Dedifferentiated amniotic fluid mesenchymal stem cell (primary cell): ENCODE data around the gene AOPEP.
A peak's percentile ranks its signal among the peaks of the same experiment; 100 is the strongest.

Experiments
- DNase-seq: peaks from one replicate; pipeline ENCODE4 v3.0.0-alpha.2; 2016; ENCODE audit errors: extremely low spot score

The AOPEP gene

GRCh38 chr9:95031711-95032461, 305.4 kb downstream of the AOPEP start:
- no peak for DNase-seq

GRCh38 chr9:95032580-95033341, 306.3 kb downstream of the AOPEP start:
- DNase-seq = no peak

- no peak for DNase-seq
Observed at GRCh38 chr9:95035846-95036245, 309.3 kb downstream of the AOPEP start.

GRCh38 chr9:95036676-95037075, 310.2 kb downstream of the AOPEP start:
- no peak for DNase-seq

- DNase-seq = no peak
Observed at GRCh38 chr9:95037789-95038521, 311.5 kb downstream of the AOPEP start.

- no peak for DNase-seq
Observed at GRCh38 chr9:95038666-95039065, 312.2 kb downstream of the AOPEP start.

GRCh38 chr9:95040106-95040505, 313.6 kb downstream of the AOPEP start:
- DNase-seq = no peak

- DNase-seq = no peak
Observed at GRCh38 chr9:95043826-95044225, 317.3 kb downstream of the AOPEP start.

GRCh38 chr9:95044731-95045508, 318.4 kb downstream of the AOPEP start:
- DNase-seq = no peak

- DNase-seq = no peak
Observed at GRCh38 chr9:95045751-95046150, 319.3 kb downstream of the AOPEP start.

- DNase-seq = no peak
Observed at GRCh38 chr9:95047452-95048224, 321.1 kb downstream of the AOPEP start.

GRCh38 chr9:95048225-95049087, 322.0 kb downstream of the AOPEP start:
- no peak for DNase-seq

GRCh38 chr9:95049761-95050160, 323.3 kb downstream of the AOPEP start:
- DNase-seq = no peak

GRCh38 chr9:95053611-95054570, 327.4 kb downstream of the AOPEP start:
- peak; percentile 45 for DNase-seq

- no peak for DNase-seq
Observed at GRCh38 chr9:95055334-95055850, 328.9 kb downstream of the AOPEP start.

GRCh38 chr9:95055851-95056551, 329.5 kb downstream of the AOPEP start:
- no peak for DNase-seq

- DNase-seq = no peak
Observed at GRCh38 chr9:95057101-95057500, 330.6 kb downstream of the AOPEP start.
